ENCODE measurements around the gene TFR2. TPM values are rescaled to one million over a fixed set of nuclear protein-coding genes. Genes with fewer than 3 reads are reported as not detected.

The TFR2 gene
- 0.22 TPM for total RNA-seq
- 1 to 10 TPM in 3 of 8 donors, under 1 TPM in 5; 0.64 to 2.2 (median 0.86) TPM for polyA plus RNA-seq (ENCODE audit: insufficient read depth in 1 of 8, insufficient read length in 8 of 8, low replicate concordance in 1 of 8)
- long read RNA-seq, donor 1: 0 reads
- long read RNA-seq, donor 2: 0 reads
- long read RNA-seq, donor 3, partial matches to known transcripts: 251 of 257 reads
- long read RNA-seq, donor 3, other reads (novel, unspliced or antisense): 6 of 257 reads
- long read RNA-seq, donor 4: 0 reads
- long read RNA-seq, donor 5, partial matches to known transcripts: 256 of 262 reads
- long read RNA-seq, donor 5, other reads (novel, unspliced or antisense): 6 of 262 reads
- long read RNA-seq, donor 6: 0 reads
- long read RNA-seq, donor 7: 0 reads
- long read RNA-seq, donor 8: 0 reads
- long read RNA-seq, donor 9: 0 reads
- long read RNA-seq, donor 10: 0 reads
- long read RNA-seq, donor 11: 0 reads

DNA sequence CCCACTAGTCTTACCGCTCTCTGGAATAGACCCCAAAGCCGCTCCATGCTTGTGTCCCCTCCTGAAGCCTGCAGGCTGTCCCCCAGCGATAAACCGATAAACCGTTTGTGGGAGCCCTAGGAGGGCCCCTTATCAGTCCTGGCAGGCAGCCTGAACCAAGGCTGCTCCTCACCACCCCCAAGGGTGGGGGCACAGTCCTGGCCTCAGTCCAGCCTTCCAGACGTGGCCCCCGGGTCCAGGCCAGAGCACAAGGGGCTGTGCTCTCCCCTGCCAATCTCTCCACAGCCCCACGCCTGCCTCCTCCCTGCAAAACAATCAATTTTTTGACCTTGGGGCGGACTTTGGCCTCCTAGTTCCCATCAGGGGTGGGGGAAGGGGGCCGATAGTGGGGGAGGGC lies at the start of gene TFR2:
TSS of gene TFR2 (minus strand) at position 90 of the 397 bp plus-strand sequence. CDS start at position 47, 43 bp downstream.
- H3K27ac ChIP-seq (ENCODE audit: low read length): no peak within 1 kb of the TSS
- peaks cover 22% of the 10 kb centered on the region for H3K27me3 ChIP-seq (ENCODE audit: control insufficient read depth, insufficient read depth, low read length)
- H3K4me1 ChIP-seq (ENCODE audit: control insufficient read depth, insufficient read depth, low read length): no peaks in the 10 kb centered on the region
- H3K36me3 ChIP-seq (ENCODE audit: control insufficient read depth, insufficient read depth, low read length): no peaks in the 10 kb centered on the region
- no peak within 1 kb of the TSS for H3K4me3 ChIP-seq (ENCODE audit: low read length)
- no peaks in the 10 kb centered on the region for H3K9me3 ChIP-seq (replicated peaks; ENCODE audit: control insufficient read depth, low read depth, low read length)
- no peak for DNase-seq
- 73% methylated on average over 4 of the region's 10 CpGs for WGBS (ENCODE audit: insufficient coverage)

DNA sequence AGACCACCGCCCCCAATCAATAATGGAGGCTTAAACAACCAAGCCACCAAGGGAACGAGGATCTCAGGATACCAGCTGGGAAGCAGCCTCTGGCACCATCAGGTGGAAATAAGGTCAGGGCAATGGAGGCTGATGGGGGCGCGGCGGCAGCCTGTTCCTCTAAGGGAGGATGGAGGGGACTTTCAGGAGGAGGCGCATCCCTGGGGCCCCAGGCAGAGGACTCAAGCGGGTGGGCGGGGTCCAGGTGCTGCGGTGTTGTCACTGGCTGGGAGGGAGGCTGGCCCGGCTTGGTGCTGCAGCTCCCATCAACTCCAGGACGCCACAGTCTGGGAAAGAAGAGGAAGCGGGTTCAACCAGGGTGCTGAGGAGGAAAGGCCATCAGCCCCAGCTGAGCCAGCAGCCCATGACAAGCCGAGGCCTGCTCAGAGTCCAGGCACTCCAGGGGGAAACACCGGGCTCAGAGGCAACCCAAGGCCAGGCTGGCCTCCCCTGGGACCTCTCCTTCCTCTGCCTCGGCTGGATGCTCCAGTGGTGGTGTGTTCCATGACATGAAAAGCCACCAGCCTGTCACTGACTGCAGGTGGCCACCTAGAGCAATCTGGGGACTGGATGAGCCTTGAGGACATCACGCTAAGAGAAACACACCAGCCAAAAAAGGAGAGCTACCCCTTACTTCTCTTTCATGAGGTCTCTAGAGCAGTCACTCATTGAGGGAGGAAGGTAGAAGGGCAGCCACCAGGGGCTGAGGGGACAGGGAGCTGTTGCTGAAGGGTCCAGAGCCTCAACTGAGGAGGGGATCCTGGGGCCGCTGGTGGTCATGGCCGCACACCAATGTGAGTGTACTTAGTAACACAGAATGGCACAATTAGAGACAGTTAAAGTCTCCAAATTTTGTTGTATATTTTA lies 48.1 kb upstream of the TFR2 start:
- H3K4me1 ChIP-seq (ENCODE audit: control insufficient read depth, insufficient read depth, low read length): peaks cover 31% of the 10 kb centered on the region
- 85% methylated on average over 12 of the region's 18 CpGs for WGBS (ENCODE audit: insufficient coverage)
- H3K36me3 ChIP-seq (ENCODE audit: control insufficient read depth, insufficient read depth, low read length): peaks cover 58% of the 10 kb centered on the region

GRCh38 chr7:100688326-100688860 lies 47.0 kb upstream of the TFR2 start:
- Histone ChIP-seq H3K36me3 (ENCODE audit: control insufficient read depth, insufficient read depth, low read length) (peaks cover 69% of the 10 kb centered on the region), H3K4me3 (ENCODE audit: low read length) (no peak overlapping the region), H3K9me3 (replicated peaks; ENCODE audit: control insufficient read depth, low read depth, low read length) (no peaks in the 10 kb centered on the region), H3K27me3 (ENCODE audit: control insufficient read depth, insufficient read depth, low read length) (no peaks in the 10 kb centered on the region), H3K4me1 (ENCODE audit: control insufficient read depth, insufficient read depth, low read length) (peaks cover 30% of the 10 kb centered on the region), H3K27ac (ENCODE audit: low read length) (no peak overlapping the region)
- DNase-seq: no peak
- 83% methylated on average over 13 of the region's 16 CpGs for WGBS (ENCODE audit: insufficient coverage)

More for the DNA sequence above, 48.1 kb upstream of the TFR2 start:
- Histone ChIP-seq H3K27me3 (ENCODE audit: control insufficient read depth, insufficient read depth, low read length) (no peaks in the 10 kb centered on the region), H3K27ac (ENCODE audit: low read length) (no peak overlapping the region), H3K4me3 (ENCODE audit: low read length) (no peak overlapping the region), H3K9me3 (replicated peaks; ENCODE audit: control insufficient read depth, low read depth, low read length) (no peaks in the 10 kb centered on the region)
- DNase-seq: no peak

DNA sequence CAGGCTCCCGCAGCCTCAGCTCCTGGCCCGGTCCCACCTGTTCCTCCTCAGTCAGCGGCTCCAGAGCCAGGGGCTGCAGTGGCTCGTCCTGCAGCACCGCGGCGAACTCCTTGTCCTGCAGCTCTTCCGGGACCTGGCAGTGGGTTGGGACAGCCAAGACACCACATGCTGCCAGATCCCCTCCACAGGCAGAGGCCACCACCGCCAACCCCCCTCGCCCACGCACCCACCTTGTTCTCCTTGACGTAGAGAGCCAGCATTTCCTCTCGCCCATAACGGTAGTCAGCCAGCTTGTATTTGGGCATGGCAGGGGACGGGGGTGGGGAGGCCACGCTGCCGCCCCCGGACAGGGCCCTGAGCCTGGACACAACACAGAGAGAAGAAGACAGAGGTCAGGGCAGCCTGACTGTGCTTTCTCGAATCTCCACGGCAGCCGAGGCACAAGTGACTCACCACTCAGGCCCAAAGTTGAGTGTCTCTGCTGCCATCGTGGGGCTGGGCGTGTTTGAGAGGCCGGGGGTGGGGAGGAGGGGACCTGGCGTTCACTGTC lies 46.5 kb upstream of the TFR2 start:
- 89% methylated on average over 22 of the region's 25 CpGs for WGBS (ENCODE audit: insufficient coverage)
- Histone ChIP-seq H3K27me3 (ENCODE audit: control insufficient read depth, insufficient read depth, low read length) (no peaks in the 10 kb centered on the region), H3K9me3 (replicated peaks; ENCODE audit: control insufficient read depth, low read depth, low read length) (no peaks in the 10 kb centered on the region), H3K4me1 (ENCODE audit: control insufficient read depth, insufficient read depth, low read length) (peaks cover 25% of the 10 kb centered on the region), H3K4me3 (ENCODE audit: low read length) (no peak overlapping the region), H3K27ac (ENCODE audit: low read length) (no peak overlapping the region), H3K36me3 (ENCODE audit: control insufficient read depth, insufficient read depth, low read length) (peaks cover 75% of the 10 kb centered on the region)
- DNase-seq: no peak

DNA sequence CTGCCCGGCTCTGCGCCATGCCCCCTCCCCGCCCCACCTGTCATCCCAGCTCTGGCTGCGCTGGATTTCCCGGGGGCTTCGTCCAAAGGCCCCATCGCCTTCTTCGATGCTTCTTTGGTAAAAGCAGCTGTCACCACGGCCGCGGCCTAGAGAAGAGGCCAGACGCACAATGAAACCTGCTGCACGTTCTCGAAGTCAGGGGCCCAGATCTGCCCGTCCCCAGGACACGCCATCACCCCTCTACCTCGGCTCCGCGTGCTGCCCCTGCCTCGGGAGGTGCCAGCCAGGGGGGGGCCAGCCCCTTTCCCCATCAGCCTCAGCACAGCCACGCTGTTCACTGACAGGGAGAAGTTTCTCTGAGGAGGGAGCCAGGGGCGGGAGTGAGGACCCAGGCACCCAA lies 45.9 kb upstream of the TFR2 start:
- peaks cover 20% of the 10 kb centered on the region for H3K4me1 ChIP-seq (ENCODE audit: control insufficient read depth, insufficient read depth, low read length)
- peaks cover 80% of the 10 kb centered on the region for H3K36me3 ChIP-seq (ENCODE audit: control insufficient read depth, insufficient read depth, low read length)
- no peak overlapping the region for H3K27ac ChIP-seq (ENCODE audit: low read length)
- no peaks in the 10 kb centered on the region for H3K27me3 ChIP-seq (ENCODE audit: control insufficient read depth, insufficient read depth, low read length)
- WGBS (ENCODE audit: insufficient coverage): 85% methylated on average over 20 of the region's 22 CpGs
- no peaks in the 10 kb centered on the region for H3K9me3 ChIP-seq (replicated peaks; ENCODE audit: control insufficient read depth, low read depth, low read length)
- DNase-seq: no peak
- no peak overlapping the region for H3K4me3 ChIP-seq (ENCODE audit: low read length)

GRCh38 chr7:100686822-100687211 lies 45.5 kb upstream of the TFR2 start:
- no peaks in the 10 kb centered on the region for H3K9me3 ChIP-seq (replicated peaks; ENCODE audit: control insufficient read depth, low read depth, low read length)
- DNase-seq: no peak
- H3K27me3 ChIP-seq (ENCODE audit: control insufficient read depth, insufficient read depth, low read length): no peaks in the 10 kb centered on the region
- peaks cover 82% of the 10 kb centered on the region for H3K36me3 ChIP-seq (ENCODE audit: control insufficient read depth, insufficient read depth, low read length)
- H3K4me1 ChIP-seq (ENCODE audit: control insufficient read depth, insufficient read depth, low read length): peaks cover 20% of the 10 kb centered on the region
- no peak overlapping the region for H3K27ac ChIP-seq (ENCODE audit: low read length)
- 86% methylated on average over 14 of the region's 17 CpGs for WGBS (ENCODE audit: insufficient coverage)
- no peak overlapping the region for H3K4me3 ChIP-seq (ENCODE audit: low read length)

DNA sequence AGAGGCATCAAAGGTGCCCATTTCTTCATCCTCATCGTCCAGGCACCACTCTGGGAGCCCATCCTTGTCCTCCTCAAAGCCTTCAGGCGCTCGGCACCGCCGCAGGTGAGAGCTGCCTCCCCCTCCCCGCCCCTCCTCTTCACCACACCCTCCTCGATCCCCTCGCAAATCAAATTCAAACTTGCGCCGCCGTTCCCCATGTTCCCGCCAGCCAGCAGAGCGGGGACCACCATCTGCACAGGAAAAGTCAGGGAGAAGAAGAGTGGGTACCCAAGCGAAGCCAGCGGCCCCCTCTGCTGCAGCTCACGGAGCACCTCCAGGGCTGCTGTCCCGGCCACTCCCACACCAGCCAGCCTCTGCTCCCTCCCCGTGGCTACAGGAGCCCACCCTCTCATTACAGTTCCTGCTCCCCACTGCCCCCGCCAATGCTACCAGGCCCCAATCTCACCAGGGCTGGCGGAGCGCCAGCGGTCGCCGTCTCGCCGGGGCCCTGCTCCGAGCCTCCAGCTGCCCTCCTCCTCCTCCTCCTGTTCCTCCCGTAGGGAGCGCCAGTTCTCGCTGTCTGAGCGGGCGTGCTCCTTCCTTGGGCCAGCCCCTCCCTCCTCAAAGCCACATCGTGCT lies 45.0 kb upstream of the TFR2 start:
- no peaks in the 10 kb centered on the region for H3K27me3 ChIP-seq (ENCODE audit: control insufficient read depth, insufficient read depth, low read length)
- H3K4me1 ChIP-seq (ENCODE audit: control insufficient read depth, insufficient read depth, low read length): peaks cover 14% of the 10 kb centered on the region
- H3K9me3 ChIP-seq (replicated peaks; ENCODE audit: control insufficient read depth, low read depth, low read length): no peaks in the 10 kb centered on the region
- 81% methylated on average over 25 of the region's 33 CpGs for WGBS (ENCODE audit: insufficient coverage)
- DNase-seq: no peak
- no peak overlapping the region for H3K27ac ChIP-seq (ENCODE audit: low read length)
- H3K4me3 ChIP-seq (ENCODE audit: low read length): no peak overlapping the region
- H3K36me3 ChIP-seq (ENCODE audit: control insufficient read depth, insufficient read depth, low read length): peaks cover 86% of the 10 kb centered on the region

GRCh38 chr7:100685631-100686145 lies 44.3 kb upstream of the TFR2 start:
- H3K4me1 ChIP-seq (ENCODE audit: control insufficient read depth, insufficient read depth, low read length): peaks cover 12% of the 10 kb centered on the region
- peaks cover 85% of the 10 kb centered on the region for H3K36me3 ChIP-seq (ENCODE audit: control insufficient read depth, insufficient read depth, low read length)
- WGBS (ENCODE audit: insufficient coverage): 86% methylated on average over 14 of the region's 17 CpGs
- H3K27ac ChIP-seq (ENCODE audit: low read length): no peak overlapping the region
- H3K4me3 ChIP-seq (ENCODE audit: low read length): no peak overlapping the region
- no peaks in the 10 kb centered on the region for H3K27me3 ChIP-seq (ENCODE audit: control insufficient read depth, insufficient read depth, low read length)
- H3K9me3 ChIP-seq (replicated peaks; ENCODE audit: control insufficient read depth, low read depth, low read length): no peaks in the 10 kb centered on the region
- no peak for DNase-seq

GRCh38 chr7:100685049-100685605 lies 43.8 kb upstream of the TFR2 start:
- Histone ChIP-seq H3K36me3 (ENCODE audit: control insufficient read depth, insufficient read depth, low read length) (peaks cover 90% of the 10 kb centered on the region), H3K9me3 (replicated peaks; ENCODE audit: control insufficient read depth, low read depth, low read length) (no peaks in the 10 kb centered on the region), H3K4me3 (ENCODE audit: low read length) (no peak overlapping the region), H3K4me1 (ENCODE audit: control insufficient read depth, insufficient read depth, low read length) (peaks cover 13% of the 10 kb centered on the region), H3K27me3 (ENCODE audit: control insufficient read depth, insufficient read depth, low read length) (no peaks in the 10 kb centered on the region), H3K27ac (ENCODE audit: low read length) (no peak overlapping the region)
- WGBS (ENCODE audit: insufficient coverage): 89% methylated on average over 3 of the region's 18 CpGs
- no peak for DNase-seq

Data from muscle of leg (tissue), 16 donors.